GM08714 (cell line): Measurements from ENCODE around the gene NTN3.

ENCODE experiments used
- H3K4me3 ChIP-seq: fragments of 200-500 bp; sonication (Bioruptor generic); 2 replicates; pipeline ENCODE4 v1.5.1; 2014; ENCODE audit warnings: mild to moderate bottlenecking, low read length, inconsistent platforms
- ZNF274 ChIP-seq: IDR thresholded peaks from 2 replicates; pipeline ENCODE4 v1.6.1; 2012; ENCODE audit warnings: mild to moderate bottlenecking, low read depth, low read length

Gene NTN3

GRCh38 chr16:2468233-2468724, 2.8 kb upstream of the NTN3 start:
- H3K4me3 ChIP-seq: peak overlapping the region; percentile 37; the same call in 1 of the 2 replicates

GRCh38 chr16:2468725-2469398, 2.2 kb upstream of the NTN3 start:
- H3K4me3 ChIP-seq: peak overlapping the region; percentile 37; the same call in 1 of the 2 replicates
- TF ChIP-seq ZNF274: no peak

More at GRCh38 chr16:2468233-2468724, 2.8 kb upstream of the NTN3 start:
- TF ChIP-seq ZNF274: no peak

- TF ChIP-seq ZNF274: no peak
- H3K4me3 ChIP-seq: no peak overlapping the region; the same call in 1 of the 2 replicates
These were observed 1.5 kb upstream of the NTN3 start for GRCh38 chr16:2469399-2470233.

DNA sequence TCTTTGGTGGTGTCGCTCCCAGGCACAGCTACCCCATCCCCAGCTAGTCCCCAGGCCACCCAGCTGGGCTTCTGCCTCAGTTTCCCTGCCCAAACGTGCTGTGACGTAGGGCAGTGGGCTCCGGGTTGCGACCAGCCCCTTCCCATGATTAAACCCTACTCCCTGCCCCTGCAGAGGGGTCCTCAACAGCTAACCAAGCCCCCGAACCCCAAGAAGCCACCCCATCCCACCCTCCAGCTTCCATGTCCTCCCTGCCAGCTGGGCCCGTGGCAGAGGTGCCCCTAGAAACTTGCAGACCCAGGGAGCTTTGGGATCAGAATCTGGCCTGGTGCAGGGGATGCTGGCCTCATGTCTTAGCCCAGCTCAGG, 879 bp upstream of the NTN3 start:
- TF ChIP-seq ZNF274: no peak
- no peak overlapping the region for H3K4me3 ChIP-seq

- H3K4me3 ChIP-seq: no peak overlapping the region
- no peak for TF ChIP-seq ZNF274
These were observed 488 bp upstream of the NTN3 start for GRCh38 chr16:2470603-2471015.

- no peak overlapping the region for H3K4me3 ChIP-seq
- TF ChIP-seq ZNF274: no peak
These were observed 773 bp downstream of the NTN3 start for GRCh38 chr16:2471653-2472487.

GRCh38 chr16:2472488-2472864, 1.4 kb downstream of the NTN3 start:
- no peak overlapping the region for H3K4me3 ChIP-seq
- TF ChIP-seq ZNF274: no peak

DNA sequence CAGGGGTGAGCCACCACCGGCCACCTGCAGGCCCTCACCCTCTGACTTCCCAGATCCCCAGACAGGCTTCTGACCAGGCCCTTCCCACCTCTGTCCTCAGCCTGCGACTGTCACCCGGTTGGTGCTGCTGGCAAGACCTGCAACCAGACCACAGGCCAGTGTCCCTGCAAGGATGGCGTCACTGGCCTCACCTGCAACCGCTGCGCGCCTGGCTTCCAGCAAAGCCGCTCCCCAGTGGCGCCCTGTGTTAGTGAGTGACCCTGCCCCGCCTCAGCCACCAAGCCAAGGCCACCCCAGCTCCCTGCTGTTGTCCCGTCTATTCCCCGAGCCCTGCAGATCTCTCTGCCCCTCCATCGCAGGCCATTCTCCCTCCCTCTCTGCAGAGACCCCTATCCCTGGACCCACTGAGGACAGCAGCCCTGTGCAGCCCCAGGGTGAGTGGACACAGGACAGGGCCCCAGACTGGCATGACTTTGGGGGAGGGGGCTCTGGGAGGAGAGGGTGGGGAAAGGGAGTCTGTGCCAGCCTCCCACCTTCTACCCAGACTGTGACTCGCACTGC, 1.9 kb downstream of the NTN3 start:
- H3K4me3 ChIP-seq: no peak overlapping the region
- TF ChIP-seq ZNF274: no peak

- TF ChIP-seq ZNF274: no peak
- peak overlapping the region; percentile 11; the same call in 1 of the 2 replicates for H3K4me3 ChIP-seq
These were observed 2.4 kb downstream of the NTN3 start for GRCh38 chr16:2473446-2473926.

DNA sequence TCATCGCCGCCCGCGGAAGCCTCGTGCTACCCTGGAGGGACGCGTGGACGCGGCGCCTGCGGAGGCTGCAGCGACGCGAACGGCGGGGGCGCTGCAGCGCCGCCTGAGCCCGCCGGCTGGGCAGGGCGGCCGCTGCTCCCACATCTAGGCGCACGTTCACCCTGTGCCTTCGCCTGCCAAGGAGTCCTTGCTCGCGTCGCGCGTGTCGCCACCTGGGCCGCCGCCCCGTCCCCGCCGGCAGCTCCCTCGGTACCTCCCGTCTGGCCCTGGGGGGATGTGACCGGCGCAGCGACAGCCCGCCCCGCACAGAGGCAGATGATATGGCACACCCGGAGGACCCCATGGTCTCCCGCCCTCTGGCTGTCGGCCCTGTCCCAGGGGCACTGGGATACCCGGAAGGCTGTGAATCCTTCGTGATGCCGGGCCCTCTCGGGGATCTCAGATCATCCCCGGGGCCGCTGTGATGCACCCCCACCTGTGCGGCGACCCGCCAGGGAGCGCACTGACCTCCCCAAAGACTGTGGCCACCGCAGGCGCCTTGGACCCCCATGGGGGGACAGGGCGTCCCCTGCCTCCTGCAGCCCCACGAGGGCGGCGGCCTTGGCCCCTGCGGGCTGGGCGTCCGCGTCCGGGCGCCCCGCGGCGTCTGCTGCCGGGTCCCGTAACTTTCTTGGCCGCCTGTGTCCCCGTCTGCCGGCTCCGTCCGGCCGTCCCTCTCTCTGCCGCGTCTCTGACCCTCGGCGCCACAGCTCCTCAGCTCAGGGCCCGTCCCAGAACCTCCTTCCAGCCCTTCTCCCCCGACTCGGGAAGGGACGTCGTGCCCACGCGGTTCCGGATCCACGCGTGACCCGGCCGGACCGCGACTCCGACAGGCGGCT, 3.1 kb downstream of the NTN3 start:
- peak overlapping the region; percentile 75 for H3K4me3 ChIP-seq
- TF ChIP-seq ZNF274: no peak

- TF ChIP-seq ZNF274: no peak
These were observed 3.8 kb downstream of the NTN3 start, which contains the start of gene TBC1D24 for GRCh38 chr16:2474877-2475412. Gene TBC1D24 (plus strand): TSS chr16:2475127. CDS start chr16:2496149, 21,022 bp downstream.

More at GRCh38 chr16:2474877-2475412, 3.8 kb downstream of the NTN3 start, which contains the start of gene TBC1D24:
- H3K4me3 ChIP-seq: peak within 1 kb of the TSS; percentile 80
